ENCODE measurements around the gene NSG1.

NSG1 gene

GRCh38 chr4:4396628-4397440, 9.9 kb downstream of the NSG1 start:
- DNase-seq: no peak

DNA sequence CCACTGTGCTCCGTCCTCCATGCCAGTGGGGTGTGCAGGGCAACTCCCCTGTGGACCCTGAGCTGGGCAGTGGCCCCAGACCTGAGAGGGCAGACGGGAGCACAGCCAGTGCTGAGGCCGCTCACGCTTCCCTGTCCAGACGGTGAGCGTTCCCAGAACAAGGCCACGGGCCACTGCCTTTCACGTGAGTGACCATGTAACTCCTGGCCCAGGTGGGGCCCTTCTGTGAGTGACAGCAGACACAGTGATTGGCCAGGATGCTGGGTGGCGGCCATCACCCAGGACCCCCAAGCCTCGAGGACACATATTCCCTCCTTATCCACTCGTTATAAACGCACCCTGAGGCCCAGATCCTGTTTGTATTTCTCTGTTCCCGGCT, 10.5 kb downstream of the NSG1 start:
- no peak for DNase-seq

DNA sequence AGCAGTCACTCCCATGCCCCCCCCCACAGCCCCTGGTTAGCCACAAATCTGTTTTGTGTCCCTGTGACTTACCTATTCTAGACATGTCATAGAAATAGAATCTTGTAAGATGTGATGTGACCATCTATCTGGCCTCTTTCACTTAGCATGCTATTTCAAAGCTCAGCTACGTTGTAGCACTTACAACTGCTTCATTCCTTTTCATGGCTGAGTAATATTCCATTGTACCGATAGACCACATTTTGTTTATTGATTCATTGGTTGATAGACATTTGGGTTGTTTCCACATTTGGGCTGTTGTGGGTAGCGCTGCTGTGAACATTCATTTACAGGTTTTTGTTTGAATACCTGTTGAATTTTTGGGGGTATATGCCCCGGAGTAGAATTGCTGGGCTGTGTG, 11.5 kb downstream of the NSG1 start:
- no peak for DNase-seq

- DNase-seq: no peak
Measured at GRCh38 chr4:4401036-4401435, 14.1 kb downstream of the NSG1 start.

DNA sequence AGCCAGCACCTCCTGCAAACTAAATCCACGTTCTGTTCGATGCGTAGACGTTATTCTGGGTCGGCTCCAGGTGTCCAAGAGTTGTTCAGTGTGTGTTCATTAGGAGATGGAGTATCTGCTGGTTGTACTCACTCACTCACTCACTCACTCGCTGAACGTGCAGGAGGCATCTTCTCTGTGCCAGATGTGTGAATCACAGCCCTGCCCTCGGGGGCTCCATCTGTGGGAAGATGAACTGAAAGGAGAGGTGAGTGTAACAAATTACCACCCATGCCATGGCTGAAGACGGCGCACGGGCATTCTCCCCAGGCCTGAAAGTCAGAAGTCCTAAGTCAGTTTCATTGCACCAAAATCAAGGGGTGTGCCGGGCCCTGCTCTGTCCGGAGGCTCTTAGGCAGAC, 16.1 kb downstream of the NSG1 start:
- no peak for DNase-seq

DNA sequence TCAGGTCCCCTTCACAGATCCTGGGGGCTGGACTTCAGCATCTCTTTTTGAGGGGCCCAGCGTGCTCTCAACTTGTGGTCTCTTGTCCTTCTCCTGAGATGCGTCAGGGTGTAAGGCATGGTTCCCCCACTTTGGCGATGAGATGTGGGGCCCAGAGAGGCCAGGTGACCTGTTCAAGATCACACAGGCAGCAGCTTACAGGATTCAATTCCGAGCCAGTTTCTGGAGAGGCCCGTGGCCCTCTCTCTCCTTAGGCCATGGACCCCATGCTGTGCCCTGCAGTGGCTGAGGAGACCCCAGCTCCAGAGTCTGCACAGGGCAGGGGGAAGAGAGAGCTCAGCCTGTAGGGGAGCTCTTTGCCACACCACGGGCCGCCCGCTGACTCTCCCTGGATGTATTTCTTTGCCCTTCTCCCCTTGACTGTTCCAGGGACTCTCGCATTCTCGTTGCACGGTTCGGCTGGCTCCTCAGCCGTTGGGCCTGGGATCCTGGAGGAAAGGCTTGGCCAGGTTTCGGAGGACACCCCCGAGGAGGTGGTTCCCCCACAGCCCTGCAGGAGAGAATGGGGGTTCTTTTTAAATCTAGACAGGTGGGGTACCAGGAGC, 18.6 kb downstream of the NSG1 start:
- no peak for DNase-seq

GRCh38 chr4:4406455-4407298, 19.8 kb downstream of the NSG1 start:
- no peak for DNase-seq

DNA sequence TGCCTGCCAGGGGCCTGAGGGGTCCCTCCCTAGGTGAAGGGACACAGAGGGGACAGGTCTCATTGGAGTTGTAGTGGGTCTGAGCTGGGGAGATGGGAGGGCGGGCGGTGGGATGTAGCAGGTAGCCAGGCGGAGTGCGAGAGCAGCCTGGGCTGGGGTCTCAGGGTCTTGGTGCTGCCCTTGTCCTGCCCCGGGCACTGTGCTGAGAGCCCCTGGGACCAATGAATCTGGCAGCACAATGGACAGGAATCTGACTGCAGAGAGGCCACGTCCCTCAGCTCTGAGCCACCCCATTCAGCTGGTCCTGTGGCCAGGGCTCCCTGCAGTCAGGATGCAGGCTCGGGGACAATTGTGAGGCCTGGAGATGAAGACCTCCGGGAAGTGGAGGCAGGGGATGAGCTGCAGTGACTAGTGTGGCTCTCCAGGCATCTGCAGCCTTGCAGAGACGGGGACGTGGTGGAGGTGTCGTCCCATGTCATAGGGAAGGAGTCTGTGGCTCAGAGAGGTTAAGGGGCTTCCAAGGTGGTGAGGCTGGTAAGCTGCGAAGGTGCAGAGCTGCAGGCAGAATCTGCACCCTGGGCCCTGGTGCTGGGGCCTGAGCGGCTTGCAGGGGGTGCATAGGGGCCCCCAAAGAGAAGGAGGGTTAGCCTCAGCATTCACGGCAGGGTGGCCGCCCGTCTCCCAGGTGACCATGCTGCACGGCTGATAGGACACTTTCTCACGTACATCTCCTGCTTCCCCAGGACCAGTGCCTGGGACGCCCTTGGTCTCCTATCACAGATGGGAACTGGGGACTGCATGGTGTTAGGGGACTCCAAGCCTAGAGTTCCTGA, 20.6 kb downstream of the NSG1 start:
- DNase-seq: no peak

GRCh38 chr4:4408132-4408523, 21.2 kb downstream of the NSG1 start:
- DNase-seq: no peak

DNA sequence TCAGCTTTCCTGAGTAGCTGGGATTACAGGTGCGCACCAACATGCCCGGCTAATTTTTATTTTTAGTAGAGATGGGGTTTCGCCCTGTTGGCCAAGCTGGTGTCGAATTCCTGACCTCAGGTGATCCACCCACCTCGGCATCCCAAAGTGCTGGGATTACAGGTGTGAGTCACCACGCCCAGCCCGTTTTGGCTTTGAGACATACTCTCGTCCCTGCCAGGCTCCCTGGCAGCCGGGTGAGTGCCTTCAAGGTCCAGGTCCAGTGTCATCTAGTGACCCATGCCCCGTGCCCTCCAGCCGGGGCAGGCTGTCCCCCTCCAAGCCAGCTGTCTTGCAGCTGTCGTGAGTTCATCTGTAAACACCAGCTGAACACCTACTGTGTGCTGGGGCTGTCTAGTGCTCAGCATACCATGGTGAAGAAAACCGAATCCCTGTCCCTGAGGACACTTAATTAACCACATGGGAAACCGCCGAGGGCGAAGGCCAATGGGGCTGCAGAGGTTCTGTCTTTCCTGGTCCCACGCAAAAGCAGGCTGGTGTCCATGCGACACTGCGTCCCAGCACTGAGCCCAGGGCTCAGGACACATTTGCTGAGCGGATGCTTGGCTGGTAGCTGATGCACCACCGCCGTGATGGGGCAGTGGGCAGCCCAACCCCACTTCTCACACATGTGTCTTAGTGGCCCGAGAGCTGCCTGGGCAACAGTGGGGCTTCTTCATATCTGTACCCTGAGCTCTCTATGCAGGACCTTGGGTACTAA, 21.9 kb downstream of the NSG1 start:
- DNase-seq: no peak

DNA sequence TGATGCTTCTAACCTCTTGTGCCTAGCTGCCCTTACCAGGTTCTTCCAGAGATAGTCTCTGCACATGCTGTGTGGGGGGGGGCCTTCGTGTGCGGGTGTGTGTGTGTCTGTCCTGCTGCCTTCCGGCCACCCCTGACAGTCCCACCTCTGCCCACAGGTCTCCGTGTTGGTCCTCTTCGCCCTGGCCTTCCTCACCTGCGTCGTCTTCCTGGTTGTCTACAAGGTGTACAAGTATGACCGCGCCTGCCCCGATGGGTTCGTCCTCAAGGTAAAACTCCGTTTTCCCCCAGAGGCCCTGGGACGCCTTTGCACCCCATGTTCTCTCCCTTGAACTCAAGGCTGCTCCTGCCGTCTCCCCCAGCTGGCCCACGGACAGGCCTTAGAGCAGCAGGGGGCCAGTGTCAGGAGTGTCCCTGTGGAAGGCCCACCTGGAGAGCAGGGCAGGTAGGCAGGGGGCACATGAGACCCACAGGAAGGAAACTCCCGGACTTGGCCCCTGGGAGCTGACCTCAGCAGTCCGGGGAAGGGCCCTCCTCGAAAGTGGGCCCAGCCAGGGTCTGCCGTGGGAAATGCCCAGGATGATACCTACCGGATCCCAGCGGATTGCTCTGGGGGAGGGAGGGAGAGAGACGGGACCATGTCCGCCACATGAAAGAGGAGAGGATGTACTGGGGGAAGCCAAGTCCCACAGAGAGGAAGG, 22.7 kb downstream of the NSG1 start:
- no peak for DNase-seq

- DNase-seq: no peak
Measured at GRCh38 chr4:4410271-4410670, 23.4 kb downstream of the NSG1 start.

GRCh38 chr4:4411906-4412305, 25.0 kb downstream of the NSG1 start:
- no peak for DNase-seq

- DNase-seq: no peak
Measured at GRCh38 chr4:4412641-4413372, 25.9 kb downstream of the NSG1 start.

GRCh38 chr4:4413373-4413725, 26.4 kb downstream of the NSG1 start:
- DNase-seq: no peak

GRCh38 chr4:4413806-4414205, 26.9 kb downstream of the NSG1 start:
- no peak for DNase-seq

DNA sequence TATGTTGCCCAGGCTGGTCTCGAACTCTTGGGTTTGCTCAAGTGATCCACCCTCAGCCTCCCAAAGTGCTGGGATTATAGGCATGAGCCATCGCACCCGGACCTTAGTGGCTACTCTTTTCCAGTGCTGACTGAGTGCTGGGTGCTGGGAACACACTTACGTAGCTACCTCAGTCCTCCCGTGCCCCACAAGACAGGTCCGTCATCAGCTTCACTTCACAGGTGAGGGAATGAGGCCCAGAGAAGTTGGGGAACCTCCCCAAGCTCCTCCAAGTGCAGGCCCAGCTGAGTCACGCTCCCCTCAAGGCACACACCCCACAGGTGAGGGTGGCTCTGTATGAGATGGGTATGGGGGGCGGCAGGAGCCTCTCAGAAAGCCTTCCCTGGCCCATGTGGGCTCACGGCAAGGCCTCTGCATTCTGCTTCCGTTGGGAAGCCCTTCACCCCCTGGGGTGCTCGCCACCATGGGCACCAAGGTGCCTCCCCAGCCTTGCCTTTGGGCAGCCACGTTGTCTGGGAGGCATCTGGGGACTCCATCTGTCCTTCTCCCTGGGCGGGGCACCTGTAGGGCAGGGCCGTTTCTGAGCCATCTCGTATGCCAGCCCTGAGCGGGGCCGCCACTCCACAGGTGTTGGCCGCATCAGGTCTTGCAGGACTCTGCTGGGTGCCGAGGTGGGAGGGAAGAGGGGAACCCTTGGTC, 28.4 kb downstream of the NSG1 start:
- no peak for DNase-seq

- no peak for DNase-seq
Measured at GRCh38 chr4:4415806-4416805, 29.2 kb downstream of the NSG1 start.

- no peak for DNase-seq
Measured at GRCh38 chr4:4416981-4417380, 30.1 kb downstream of the NSG1 start.

Measured in NCI-H2171 (cell line).